Measurements from ENCODE around the gene EVI5L. TPM values are rescaled to one million over a fixed set of nuclear protein-coding genes. Genes with fewer than 3 reads are reported as not detected.
"Not testable (repeated sequence)": the region's sequence is repeated elsewhere in the genome, so short reads cannot be mapped to it uniquely, and the experiment has no call there.

Gene EVI5L
- 20.2 and 21.1 TPM in 2 replicates for total RNA-seq (2014; rRNA removed; shearing (Covaris generic))

DNA sequence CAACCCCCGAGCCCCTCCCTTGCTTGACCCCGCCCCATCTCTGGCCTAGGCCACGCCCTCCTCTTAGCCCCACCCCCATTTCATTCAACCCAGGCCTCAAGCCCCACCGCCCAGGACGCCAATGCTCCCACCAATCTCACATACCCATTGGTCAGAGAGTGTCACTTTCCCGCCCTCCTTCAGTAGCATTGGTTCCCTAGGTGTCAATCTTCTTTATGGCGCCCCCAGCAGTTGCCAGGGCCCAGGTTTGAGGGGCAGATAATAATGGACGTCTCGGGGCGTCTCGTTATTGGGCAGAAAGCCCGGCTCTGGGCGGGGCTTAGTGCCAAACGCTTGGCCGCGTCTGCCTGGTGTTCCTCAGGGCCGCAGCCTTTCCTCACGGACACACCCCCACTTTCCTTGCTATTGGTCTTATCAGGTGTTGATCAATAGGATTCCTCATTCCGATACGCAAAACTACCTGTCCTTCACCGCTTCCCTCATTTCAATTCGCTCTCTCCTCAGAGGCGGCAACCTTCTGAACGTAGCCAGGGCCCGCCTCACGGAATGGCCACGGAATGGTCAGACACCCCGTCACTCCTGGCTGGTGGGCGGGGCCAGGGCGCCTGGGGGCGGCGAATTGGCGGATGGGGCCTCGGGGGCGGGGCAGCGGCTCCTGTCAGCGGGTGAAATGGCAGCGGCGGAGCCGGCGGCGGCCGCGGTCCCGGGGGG is at the start of gene EVI5L:
EVI5L (plus strand) TSS at position 658 of the 711 bp plus-strand sequence. CDS start 16,325 bp downstream, outside the sequence.
- peak; percentile 100 for DNase-seq (ENCODE audit: low spot score)

DNA sequence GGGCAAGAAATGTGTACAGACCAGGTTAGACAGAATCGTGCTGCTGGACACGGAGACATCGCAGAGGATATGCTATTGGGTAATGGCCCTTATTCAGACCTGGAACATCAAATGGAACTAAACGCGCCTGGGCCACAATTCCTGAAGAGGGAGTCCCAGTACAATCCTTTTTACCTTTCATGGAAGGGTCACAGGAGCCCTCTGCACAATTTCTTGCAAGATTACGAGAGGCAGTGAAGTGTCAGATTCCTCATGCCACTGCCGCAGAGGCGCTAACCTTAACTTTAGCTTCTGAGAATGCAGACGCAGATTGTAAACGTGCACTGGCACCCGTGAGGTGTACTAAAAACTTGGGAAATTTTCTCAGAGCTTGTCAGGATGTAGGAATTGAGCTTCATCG is 48.9 kb upstream of the EVI5L start:
- no peak for DNase-seq (ENCODE audit: low spot score)

DNA sequence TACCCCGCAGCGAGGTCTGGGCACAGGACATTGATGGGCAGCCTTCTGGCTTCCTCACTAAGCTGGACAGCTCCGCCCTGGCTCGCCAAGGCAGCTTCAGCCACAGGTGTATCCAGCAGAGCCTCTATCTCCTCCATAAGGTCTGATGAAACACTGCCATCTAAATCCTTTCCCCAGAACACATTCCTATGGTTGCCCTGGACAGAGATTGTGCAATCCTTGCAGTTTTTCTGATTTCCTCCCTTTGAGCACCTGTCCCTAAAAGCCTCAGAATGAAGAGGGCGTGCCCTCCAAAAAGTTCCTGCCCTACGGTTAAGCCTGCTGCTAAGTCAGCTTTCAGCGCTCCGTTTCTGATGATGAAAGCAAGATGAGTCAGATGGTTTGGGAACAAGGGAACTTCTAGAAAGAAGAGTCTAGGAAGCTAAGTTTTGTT is 46.0 kb upstream of the EVI5L start:
- peak; percentile 74 for DNase-seq (ENCODE audit: low spot score)

DNA sequence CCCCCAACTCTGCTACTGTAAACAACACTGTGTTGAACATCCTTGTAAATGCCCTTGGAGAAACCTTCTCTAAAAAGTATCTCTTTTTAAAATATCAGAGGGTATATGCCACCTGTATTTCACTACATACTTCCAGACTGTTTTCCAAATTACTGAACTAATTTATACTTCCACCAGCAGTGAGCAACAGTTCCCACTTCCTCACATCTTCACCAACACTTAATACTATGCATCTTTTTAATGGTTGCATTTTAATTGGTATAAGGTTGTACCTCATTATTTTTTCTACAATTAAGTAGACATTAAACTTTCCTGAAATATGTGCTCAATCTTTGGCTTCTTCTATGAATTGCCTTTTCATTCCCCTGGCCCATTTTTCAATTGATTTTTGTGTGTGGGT is 45.2 kb upstream of the EVI5L start:
- DNase-seq (ENCODE audit: low spot score), result no peak

DNA sequence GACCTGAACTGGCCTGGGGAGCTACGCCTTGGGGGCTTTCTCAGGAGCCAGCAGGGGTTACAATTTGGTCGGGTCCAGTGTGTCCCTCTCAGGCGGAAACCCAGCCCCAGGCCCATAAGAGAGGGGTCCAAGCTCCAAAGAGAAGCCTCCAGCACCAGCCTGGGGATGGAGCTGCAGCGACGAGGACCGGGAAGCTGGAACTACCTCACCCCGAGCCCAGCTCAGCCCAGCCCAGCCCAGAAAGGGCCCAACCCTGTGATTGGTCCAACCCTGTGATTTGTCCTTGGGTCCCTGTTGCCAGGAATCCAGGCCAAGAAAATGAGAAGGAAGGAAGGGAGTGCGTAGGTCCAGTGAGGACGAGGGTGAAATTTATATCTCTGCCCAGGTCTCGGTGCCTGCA is 42.9 kb upstream of the EVI5L start:
- DNase-seq (ENCODE audit: low spot score), result no peak

DNA sequence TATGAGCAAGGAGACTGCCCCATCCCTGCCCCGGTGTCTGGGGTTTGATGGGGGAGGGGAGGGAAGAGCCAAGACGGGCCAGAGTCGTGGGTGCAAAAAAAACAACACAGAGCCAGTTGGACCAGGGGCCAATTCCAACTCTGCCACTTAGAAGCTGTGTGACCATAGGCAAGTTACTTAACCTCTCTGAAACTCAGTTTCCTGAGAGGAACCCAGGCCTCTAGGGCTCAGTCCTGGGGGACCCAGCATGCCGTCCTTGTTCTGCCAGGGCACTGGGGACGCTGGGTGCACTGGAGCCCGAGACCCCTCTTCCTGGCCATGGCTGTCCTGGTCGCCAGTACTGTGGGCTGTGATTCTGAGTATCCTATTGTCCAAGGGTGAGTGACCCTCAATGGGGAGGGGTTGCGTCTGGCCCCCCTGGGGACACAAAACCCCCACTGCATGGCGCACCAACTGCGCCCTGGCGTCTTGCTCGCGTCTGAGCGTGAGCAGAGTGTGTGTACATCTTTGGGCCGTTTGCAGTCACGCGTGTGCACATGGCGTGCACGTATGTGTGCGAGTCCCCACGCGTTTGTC is 42.3 kb upstream of the EVI5L start:
- no peak for DNase-seq (ENCODE audit: low spot score)

DNA sequence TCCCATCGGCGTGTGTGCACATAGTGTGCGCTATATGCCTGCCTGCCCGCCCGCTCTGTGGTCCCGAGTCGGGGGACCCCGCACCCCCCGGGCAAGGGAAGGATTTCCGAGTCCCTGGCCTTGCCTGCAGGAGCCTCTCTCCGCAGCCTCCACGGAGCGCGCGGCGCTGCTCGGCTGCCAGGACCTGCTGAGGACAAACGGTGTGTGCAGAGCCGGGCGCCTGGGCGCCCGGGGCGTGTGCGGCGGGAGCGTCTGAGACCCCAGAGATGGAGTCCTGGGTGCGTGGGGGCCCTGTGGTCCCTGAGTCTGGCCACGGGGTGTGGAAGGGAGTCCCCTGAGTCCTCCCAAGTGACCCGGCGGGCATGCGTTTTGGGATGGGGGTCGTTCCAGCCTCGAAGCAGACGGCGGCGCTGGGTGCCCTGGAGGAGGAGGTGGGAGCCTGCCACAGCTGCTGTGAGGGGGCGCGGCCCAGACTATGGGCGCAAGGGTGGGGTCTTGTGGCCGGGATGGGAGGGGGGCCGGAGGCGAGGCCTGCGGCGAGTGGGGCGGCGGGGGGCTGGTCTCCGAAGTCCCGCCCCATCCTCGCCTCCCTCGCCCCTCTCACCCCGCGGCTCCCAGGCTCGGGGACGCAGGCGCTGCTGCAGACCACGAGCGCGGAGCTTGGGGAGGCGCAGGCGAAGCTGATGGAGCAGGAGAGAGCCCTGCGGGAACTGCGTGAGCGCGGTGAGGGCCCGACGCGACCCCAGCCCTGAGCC is 41.7 kb upstream of the EVI5L start:
- no peak for DNase-seq (ENCODE audit: low spot score)

DNA sequence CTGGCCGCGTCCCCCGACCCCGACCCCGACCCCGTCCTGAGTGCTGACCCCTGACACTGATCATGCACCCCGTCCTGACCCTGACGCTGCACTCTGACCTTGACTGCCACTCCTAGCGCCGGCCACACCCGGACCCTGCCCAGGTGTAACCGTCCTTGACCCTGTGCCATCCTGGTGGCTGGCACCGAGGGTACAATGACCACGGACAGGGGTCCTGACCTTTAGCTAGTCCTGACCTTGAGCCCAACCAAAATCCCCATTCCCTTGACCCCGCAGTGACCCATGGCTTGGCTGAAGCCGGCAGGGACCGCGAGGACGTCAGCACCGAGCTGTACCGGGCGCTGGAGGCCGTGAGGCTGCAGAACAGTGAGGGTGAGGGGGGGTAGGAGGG is 41.1 kb upstream of the EVI5L start:
- no peak for DNase-seq (ENCODE audit: low spot score)

DNA sequence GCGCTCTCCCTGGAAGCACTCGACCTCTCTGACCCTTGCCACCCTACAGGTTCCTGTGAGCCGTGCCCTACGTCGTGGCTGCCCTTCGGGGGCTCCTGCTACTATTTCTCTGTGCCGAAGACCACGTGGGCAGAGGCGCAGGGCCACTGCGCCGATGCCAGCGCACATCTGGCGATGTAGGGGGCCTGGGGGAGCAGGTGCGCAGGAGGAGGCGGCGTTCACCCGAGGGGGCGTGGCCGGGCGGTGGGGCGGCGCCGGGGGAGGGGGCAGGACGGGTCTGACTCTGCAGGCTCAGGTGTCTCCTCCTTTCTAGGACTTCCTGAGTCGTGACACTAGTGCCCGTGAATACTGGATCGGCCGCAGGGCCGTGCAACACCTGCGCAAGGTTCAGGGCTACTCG is 40.6 kb upstream of the EVI5L start:
- no peak for DNase-seq (ENCODE audit: low spot score)

DNA sequence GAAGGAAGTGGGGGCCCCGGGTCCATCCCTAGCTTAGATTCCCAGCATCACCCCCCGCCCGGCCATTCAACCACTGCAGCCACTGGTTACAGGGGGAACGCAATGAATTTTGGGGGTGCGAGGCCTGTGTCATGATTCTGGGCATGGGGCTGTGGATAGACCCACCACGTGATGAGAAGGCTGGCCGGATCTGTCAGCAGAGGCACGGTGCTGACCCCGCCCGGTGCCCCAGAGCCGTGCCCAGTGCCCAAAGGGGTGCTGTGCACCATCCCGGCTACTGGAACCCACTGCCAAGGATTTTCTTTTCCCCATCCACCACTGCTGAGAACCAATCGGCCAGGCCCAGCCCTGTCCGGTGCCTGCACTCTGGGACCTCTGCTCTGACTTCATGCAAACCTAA is 39.6 kb upstream of the EVI5L start:
- no peak for DNase-seq (ENCODE audit: low spot score)

DNA sequence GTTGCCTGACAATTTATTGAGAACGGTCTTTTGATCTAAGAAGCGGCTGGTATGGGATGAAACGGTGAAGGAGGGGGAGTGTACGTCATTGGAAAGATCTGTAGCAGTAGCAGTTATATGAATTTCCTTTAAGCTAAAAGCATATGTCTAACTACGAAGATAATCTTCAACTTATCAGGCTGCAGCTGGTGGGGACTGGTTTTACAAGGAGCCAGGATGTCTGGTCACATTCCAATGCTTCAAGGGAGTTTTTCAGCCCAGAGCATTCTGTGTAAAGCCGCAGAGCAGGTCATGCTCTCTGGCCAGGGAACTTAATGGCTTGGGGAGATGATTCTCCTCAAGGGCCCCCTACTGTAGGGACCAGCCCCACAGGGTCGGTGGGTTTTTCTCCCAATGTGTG is 37.7 kb upstream of the EVI5L start:
- DNase-seq (ENCODE audit: low spot score), result no peak

DNA sequence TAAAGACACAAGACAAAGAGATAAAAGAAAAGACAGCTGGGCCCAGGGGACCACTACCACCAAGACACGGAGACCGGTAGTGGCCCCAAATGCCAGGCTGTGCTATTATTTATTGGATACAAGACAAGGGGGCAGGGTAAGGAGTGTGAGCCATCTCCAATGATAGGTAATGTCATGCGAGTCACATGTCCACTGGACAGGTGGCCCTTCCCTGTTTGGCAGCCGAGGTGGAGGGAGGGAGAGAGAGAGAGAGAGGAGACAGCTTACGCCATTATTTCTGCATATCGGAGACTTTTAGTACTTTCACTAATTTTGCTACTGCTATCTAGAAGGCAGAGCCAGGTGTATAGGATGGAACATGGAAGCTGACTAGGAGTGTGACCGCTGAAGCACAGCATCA is 37.3 kb upstream of the EVI5L start:
- not testable (repeated sequence) for DNase-seq (ENCODE audit: low spot score)

DNA sequence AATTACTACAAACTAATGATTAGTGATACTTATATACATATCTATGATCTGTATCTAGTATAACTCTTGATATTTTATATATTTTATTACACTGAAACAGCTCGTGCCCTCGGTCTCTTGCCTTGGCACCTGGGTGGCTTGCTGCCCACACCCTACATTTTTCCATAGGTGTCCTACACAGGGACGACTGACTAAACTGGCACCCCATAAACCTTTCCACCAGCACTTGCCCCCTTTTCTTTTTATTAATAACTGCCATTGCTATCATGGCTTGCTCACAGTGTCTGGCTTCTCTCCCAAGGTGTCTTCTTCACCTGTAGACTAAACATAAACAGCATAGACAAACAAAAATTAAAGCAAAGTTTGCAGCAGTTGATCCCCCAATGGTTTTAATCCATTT is 36.5 kb upstream of the EVI5L start:
- no peak for DNase-seq (ENCODE audit: low spot score)

DNA sequence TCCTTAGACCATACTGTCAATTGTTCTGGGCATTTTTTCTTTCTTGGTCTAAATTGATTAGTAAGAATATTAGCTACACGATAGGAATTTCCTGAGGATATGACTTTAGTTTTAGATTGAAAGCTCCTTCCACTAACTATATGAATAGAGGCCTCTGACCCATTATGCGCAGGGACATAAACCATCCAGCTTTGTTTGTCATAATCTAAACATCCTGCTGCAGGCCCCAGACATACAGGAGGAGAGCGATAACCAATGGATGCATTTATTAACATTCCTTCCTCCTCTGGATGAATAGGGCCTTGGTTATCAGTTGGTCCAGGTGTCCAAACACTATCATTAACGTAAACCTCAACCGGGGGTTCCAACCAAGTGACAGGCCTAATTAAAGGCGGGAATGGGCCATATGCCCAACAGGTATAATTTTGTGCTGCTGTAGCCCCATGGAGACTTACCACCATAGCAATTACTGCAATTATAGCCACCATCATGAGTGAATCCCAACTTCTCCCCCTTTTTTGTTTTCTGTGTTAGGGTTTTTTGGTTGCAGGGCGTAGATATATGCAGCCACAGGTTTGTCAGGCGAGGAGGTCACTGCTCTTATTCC is 34.4 kb upstream of the EVI5L start:
- no peak for DNase-seq (ENCODE audit: low spot score)

DNA sequence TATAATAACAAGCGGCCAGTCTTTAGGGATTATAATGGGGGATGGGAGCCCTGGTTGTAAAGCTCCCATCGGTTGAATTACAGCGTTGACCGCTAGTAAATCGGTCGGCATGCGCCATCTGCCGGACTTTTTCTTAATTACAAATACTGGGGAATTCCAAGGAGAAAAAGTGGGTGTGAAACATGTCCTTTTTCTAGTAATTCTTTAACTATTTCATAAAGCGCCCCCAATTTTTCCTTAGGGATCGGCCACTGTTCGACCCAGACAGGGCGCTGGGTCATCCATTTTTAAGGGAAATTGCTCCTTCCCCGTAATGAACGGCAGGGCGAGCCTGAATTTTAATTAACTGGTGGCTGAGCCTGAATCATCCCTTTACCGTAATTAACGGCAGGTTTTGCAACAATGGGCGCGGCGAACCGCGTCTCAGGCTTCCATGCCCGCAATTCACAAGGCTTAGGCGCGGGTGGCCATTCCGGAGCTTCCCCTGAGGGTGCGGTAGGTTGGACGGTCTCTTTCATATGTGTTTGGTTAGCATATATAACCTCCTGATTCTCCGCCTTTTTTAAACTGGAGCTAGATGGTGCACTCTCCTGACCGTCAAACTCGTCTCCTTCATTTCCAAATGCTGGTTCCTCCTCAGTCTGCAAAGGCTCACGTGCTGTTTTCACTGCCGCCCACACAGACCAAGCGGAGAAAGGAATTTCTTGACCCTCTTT is 30.2 kb upstream of the EVI5L start:
- DNase-seq (ENCODE audit: low spot score), result peak; percentile 76

DNA sequence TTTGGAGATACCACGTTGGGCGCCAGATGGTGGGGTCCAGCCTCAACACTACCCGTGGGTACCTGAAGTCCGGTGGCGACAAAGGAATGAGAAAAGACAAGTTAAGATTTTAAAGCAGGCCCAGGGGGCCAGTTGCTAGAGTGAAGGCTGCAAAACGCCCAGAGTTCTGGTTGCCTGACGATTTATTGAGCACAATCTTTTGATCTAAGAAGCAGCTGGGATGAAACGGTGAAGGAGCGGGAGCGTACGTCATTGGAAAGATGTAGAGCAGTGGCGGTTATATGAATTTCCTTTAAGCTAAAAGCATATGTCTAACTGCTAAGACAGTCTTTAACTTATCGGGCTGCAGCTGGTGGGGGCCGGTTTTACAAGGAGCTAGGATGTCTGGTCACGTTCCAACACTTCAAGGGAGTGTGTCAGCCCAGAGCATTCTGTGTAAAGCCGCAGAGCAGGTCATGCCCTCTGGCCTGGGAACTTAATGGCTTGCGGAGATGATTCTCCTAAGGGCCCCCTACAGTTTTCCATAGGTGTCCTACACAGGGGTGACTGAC is 28.9 kb upstream of the EVI5L start:
- DNase-seq (ENCODE audit: low spot score), result no peak

DNA sequence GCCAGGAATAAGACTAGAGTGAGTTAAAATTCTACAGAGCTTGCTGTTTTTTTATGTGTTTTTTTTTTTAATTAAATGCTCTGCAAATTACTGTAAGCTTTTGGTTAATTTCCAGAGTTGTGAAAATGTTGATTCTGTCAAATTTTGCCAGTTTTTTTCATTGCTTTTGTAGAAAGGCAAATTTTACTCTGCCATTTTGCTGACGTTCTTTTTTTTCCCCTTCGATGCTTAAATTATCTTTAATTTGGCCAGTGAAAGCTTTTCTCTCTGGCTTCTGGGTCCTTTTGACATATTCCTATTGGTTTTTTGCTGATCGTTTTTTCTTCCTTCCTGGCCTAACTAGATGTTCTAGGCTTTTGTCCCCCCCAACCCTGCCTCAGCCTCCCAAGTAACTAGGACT is 23.8 kb upstream of the EVI5L start:
- no peak for DNase-seq (ENCODE audit: low spot score)

DNA sequence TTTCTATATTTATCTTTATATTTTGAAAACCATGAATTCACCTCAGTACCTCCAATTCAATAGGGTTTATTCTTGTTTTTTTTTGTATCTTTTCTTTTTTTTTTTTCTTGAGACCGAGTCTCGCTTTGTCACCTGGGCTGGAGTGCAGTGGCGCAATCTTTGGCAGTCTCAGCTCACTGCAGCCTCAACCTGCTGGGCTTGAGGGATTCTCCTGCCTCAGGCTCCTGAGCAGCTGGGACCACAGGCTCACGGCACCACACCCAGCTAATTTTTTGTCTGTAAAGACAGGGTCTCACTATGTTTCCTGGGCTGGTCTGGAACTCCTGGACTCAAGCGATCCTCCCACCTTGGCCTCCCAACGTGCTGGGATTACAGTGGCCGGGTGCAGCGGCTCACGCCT is 23.1 kb upstream of the EVI5L start:
- DNase-seq (ENCODE audit: low spot score), result no peak

DNA sequence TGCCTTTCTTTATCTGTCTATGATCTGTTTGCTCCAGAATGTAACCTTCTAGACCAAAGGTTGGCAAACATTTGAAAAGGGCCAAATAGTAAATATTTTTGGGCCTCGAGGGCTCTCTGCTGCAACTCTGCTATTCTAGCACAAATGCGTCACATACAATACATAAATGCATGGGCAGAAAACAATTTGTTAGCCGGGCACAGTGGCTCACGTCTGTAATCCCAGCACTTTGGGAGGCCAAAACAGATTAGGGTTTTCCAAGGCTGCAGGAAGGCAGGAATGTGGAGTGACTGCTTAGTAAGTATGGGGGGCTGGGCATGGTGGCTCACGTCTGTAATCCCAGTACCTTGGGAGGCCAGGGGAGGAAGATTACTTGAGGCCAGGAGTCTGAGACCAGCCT is 21.9 kb upstream of the EVI5L start:
- DNase-seq (ENCODE audit: low spot score), result no peak

DNA sequence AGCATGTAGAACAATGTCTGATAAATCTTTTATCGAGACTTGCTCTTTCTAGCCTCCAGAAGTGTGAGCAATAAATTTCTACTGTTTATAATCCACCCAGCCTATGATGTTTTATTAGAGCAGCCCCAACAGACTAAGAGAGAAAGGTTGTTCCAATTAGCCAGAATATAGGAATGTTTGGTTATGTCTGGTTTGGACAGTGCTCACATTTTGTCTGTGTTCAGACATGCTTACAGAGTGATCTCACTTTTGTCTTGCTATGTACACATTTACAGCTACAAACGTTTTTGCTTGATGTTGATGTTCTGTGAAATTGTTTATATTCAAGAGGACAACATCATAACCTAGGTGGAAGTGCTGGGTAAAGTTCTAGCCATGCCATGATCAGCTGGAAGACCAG is 18.0 kb upstream of the EVI5L start:
- DNase-seq (ENCODE audit: low spot score), result no peak

DNA sequence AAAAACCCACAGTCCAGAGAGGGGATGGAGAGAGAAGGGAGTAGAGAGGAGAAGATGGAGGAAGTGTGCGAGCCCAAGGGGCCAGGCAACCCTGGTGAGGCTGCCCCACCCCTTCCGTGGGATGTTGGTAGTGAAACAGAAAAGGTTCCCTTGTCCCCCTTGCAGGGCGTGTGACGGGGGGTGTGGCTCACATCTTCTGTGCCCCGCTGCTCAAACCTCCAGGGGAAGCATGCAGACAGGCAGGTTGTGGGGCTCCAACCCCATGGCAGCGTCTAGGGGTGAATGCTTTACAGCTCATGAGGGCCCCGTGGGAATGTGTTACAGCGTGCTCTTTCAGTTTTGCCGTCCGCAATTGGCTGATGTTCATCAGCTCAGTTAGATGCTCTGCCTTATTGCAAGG is 14.7 kb upstream of the EVI5L start:
- DNase-seq (ENCODE audit: low spot score), result no peak

DNA sequence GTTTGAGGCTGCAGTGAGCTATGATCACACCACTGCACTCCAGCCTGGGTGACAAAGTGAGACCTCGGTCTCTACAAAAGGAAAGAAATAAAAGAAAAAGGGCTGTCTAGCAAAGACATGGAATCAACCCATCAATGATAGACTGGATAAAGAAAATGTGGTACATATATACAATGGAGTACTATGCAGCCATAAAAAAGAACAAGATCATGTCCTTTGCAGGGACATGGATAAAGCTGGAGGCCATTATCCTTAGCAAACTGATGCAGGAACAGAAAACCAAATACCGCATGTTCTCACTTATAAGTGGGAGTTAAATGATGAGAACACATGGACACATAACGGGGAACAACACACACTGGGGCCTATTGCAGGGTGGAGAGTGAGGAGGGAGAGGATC is 14.0 kb upstream of the EVI5L start:
- DNase-seq (ENCODE audit: low spot score), result not testable (repeated sequence)

All from A172 (cell line).